ENCODE data around the gene PLEKHO2. TPM values are rescaled to one million over a fixed set of nuclear protein-coding genes. Genes with fewer than 3 reads are reported as not detected.
A peak's percentile ranks its signal among the peaks of the same experiment; 100 is the strongest.

PLEKHO2 gene
- total and polyA plus RNA-seq, 7 donors, result 1.9 to 6.7 (median 5.2) TPM

DNA sequence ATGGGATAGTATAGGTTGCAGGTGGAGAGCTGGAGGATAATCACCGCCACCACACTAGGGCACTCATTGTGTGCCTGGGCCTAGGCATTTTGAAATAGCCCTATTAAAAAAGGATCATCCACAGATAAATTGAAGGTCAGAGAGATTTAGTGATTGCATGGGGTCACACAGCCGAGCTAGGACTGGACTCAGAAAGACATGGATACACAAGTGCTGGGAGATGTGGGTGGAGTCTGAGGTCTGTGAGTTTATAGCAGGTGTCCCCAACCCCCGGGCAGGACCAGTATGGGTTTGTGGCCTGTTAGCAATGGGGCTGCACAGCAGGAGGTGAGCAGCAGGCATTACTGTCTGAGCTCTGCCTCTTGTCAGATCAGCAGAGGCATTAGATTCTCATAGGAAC, 64.7 kb downstream of the PLEKHO2 start:
- no peak overlapping the region for H3K27ac ChIP-seq
- TF ChIP-seq, protein P1, sequence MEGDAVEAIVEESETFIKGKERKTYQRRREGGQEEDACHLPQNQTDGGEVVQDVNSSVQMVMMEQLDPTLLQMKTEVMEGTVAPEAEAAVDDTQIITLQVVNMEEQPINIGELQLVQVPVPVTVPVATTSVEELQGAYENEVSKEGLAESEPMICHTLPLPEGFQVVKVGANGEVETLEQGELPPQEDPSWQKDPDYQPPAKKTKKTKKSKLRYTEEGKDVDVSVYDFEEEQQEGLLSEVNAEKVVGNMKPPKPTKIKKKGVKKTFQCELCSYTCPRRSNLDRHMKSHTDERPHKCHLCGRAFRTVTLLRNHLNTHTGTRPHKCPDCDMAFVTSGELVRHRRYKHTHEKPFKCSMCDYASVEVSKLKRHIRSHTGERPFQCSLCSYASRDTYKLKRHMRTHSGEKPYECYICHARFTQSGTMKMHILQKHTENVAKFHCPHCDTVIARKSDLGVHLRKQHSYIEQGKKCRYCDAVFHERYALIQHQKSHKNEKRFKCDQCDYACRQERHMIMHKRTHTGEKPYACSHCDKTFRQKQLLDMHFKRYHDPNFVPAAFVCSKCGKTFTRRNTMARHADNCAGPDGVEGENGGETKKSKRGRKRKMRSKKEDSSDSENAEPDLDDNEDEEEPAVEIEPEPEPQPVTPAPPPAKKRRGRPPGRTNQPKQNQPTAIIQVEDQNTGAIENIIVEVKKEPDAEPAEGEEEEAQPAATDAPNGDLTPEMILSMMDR (IDR thresholded peaks at IDR 0.05), result no peak
- peaks cover 3% of the 10 kb centered on the region for H3K9me3 ChIP-seq
- H3K36me3 ChIP-seq (ENCODE audit: insufficient read depth in 1 of 2, low read depth in 1 of 2), result no peaks in the 10 kb centered on the region
- DNase-seq (no peak), ATAC-seq (no peak)
- H3K4me1 ChIP-seq, result no peaks in the 10 kb centered on the region
- H3K4me3 ChIP-seq, result no peak overlapping the region
- intact Hi-C loops (cut with DNase I), result loop anchor here in 1 of 2 donors (5.0 kb wide), 1 partner anchor 174 kb away; no protein-coding TSS in a partner anchor
- peaks cover 0 to 19% (median 2%) of the 10 kb centered on the region in 3 donors for H3K27me3 ChIP-seq (ENCODE audit: insufficient read depth in 3 of 3, low read length in 2 of 3)
- WGBS, 3 donors, result 89 to 99% (median 94%) methylated on average over 3 of the region's 3 CpGs

DNA sequence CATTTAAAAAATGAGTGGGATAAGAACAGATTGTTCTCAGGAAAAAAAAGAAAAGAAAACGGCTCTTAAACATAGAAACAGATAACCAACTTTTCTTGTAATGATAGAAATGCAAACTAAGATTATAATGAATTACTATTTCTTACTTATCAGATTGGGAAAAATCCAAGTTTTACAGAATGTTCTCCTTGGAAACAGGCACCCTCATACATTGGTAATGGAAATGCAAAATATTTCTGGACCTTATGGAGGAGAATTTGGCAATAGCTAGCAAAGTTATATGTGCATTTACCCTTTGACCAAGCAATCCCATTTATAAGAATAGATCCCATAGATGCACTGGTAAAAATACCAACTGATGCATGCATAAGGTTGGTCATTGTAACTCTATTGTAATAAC, 66.3 kb downstream of the PLEKHO2 start:
- peaks cover 0 to 25% (median 3%) of the 10 kb centered on the region in 3 donors for H3K27me3 ChIP-seq (ENCODE audit: insufficient read depth in 3 of 3, low read length in 2 of 3)
- ATAC-seq, result no peak
- H3K27ac ChIP-seq, result no peak overlapping the region
- 65 to 84% (median 84%) methylated on average over 1 of the region's 1 CpG for WGBS, 3 donors
- no peaks in the 10 kb centered on the region for H3K36me3 ChIP-seq (ENCODE audit: insufficient read depth in 1 of 2, low read depth in 1 of 2)
- intact Hi-C loops (cut with DNase I), result loop anchor here in 1 of 2 donors (5.0 kb wide), 1 partner anchor 176 kb away; no protein-coding TSS in a partner anchor
- DNase-seq, result no peak
- no peaks in the 10 kb centered on the region for H3K4me1 ChIP-seq
- no peaks in the 10 kb centered on the region for H3K9me3 ChIP-seq
- H3K4me3 ChIP-seq, result no peak overlapping the region
- TF ChIP-seq, protein P1 (IDR thresholded peaks at IDR 0.05), result no peak

DNA sequence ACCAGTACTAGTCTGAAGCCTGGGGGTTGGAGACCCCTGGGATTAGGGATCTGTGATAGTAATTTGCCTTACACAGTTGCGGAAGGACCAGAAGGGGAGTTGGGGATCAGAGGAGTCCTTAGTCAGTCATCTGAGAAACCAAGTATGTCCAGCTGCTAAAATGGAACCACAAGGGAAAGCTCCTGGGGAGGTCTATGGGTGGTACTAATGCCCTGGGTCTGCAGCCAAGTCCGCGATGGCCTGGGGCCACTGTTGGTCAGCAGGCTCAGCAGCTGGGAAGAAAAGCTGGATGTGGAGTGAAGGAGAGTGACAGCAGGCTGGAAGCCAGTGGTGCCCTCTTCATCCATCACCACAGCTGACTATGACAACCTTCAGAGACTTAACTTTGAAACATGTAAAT, 67.8 kb downstream of the PLEKHO2 start:
- TF ChIP-seq, protein P1 (IDR thresholded peaks at IDR 0.05), result no peak
- DNase-seq (no peak), ATAC-seq (no peak)
- Histone ChIP-seq H3K27ac (no peak overlapping the region), H3K4me1 (no peaks in the 10 kb centered on the region), H3K4me3 (no peak overlapping the region), H3K27me3 (ENCODE audit: insufficient read depth in 3 of 3, low read length in 2 of 3) (peaks cover 0 to 25% (median 3%) of the 10 kb centered on the region in 3 donors), H3K36me3 (ENCODE audit: insufficient read depth in 1 of 2, low read depth in 1 of 2) (no peaks in the 10 kb centered on the region), H3K9me3 (no peaks in the 10 kb centered on the region)
- intact Hi-C loops (cut with DNase I), result loop anchor here in 1 of 2 donors (5.0 kb wide), 1 partner anchor 177 kb away; no protein-coding TSS in a partner anchor
- WGBS, 3 donors, result 48 to 55% (median 49%) methylated on average over 3 of the region's 3 CpGs

DNA sequence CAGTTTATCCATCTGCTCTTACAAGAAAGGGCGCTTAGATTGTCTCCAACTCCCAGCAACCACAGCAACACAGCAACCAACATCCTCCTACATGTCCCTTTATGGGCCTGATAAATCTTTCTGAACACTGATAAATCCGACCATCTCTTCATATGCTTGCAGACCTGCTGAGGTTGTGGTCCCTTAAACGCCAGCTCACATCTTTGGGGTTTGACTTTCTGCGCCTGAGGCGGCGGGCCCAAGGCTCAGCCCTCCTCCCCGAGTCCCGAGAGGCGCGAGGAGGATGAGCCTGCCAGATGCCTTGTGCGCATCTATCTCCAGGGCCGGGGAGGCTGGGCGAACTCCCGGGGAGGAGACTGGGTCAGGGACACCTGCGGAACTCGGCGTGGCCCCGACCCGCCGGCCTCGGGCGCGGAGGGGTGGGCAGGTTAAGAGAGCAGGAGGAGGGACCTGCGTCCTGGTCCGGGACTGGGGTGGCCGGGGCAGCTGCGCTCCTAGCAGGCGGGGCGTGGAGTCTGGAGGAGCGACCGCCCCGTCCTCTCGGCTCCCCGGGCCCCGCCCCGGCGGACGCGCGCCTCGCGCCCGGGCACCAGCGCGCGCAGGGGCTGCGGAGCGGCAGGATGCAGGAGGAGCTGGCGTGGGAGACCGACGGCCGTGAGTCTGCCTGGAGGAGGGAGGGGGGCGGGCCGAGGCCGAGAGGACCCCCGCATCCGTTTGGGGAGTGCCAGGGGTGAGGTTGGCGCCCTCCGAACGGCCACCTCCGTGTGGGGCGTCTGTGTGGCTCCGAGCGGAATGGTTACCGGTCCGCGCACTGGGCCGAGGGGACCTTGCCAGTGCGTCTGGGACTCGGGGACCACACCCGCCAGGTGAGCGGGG, 69.8 kb downstream of the PLEKHO2 start, which contains the start of gene ANKDD1A:
ANKDD1A (plus strand) TSS at position 592 of the 876 bp plus-strand sequence; CDS start at position 621, 29 bp downstream.
- DNase-seq (peak; percentile 71 to 73), ATAC-seq (peak in 3 of 4 donors; percentile 73 to 78 (median 73))
- intact Hi-C loops (cut with DNase I), result no loop called here
- no peaks in the 10 kb centered on the region for H3K9me3 ChIP-seq
- 3 to 5% (median 3%) methylated on average over 68 to 72 of the region's 72 CpGs for WGBS, 3 donors
- peaks cover 0 to 25% (median 3%) of the 10 kb centered on the region in 3 donors for H3K27me3 ChIP-seq (ENCODE audit: insufficient read depth in 3 of 3, low read length in 2 of 3)
- no peak within 1 kb of the TSS for H3K27ac ChIP-seq
- peak within 1 kb of the TSS; percentile 66 for H3K4me3 ChIP-seq
- TF ChIP-seq, protein P1 (IDR thresholded peaks at IDR 0.05), result no peak
- no peaks in the 10 kb centered on the region for H3K4me1 ChIP-seq
- no peaks in the 10 kb centered on the region for H3K36me3 ChIP-seq (ENCODE audit: insufficient read depth in 1 of 2, low read depth in 1 of 2)
